Neural progenitor cell (in vitro differentiated cells): Measurements from ENCODE around the gene MAT2A. TPM values are rescaled to one million over a fixed set of nuclear protein-coding genes. Genes with fewer than 3 reads are reported as not detected.

Source experiments
- DNase-seq: peaks from one replicate; pipeline ENCODE4 v3.0.0-alpha.2; 2016; ENCODE audit warnings: low spot score
- H2AFZ ChIP-seq: fragments of 200-600 bp; sonication (generic); replicated peaks from 2 replicates; pipeline ENCODE4 v1.6.1; 2016; ENCODE audit warnings: antibody characterized with exemption
- H3F3A ChIP-seq: fragments of 200-600 bp; sonication (generic); 2 replicates; pipeline ENCODE4 v1.6.1; 2016; ENCODE audit warnings: antibody characterized with exemption, low read depth
- H3K27ac ChIP-seq: fragments of 200-600 bp; sonication (generic); 2 replicates; pipeline ENCODE4 v1.5.1; 2016; ENCODE audit warnings: mild to moderate bottlenecking
- H3K27me3 ChIP-seq: fragments of 200-600 bp; sonication (generic); 2 replicates; pipeline ENCODE4 v1.6.1; 2016; ENCODE audit warnings: mild to moderate bottlenecking, moderate library complexity
- H3K36me3 ChIP-seq: fragments of 200-600 bp; sonication (generic); 2 replicates; pipeline ENCODE4 v1.5.1; 2016
- H3K4me1 ChIP-seq: fragments of 200-600 bp; sonication (generic); 2 replicates; pipeline ENCODE4 v1.6.1; 2016; ENCODE audit warnings: mixed run types
- H3K4me2 ChIP-seq: fragments of 200-600 bp; sonication (generic); 2 replicates; pipeline ENCODE4 v1.6.1; 2016
- H3K4me3 ChIP-seq: fragments of 200-600 bp; sonication (generic); 2 replicates; pipeline ENCODE4 v1.5.1; 2016
- H3K79me2 ChIP-seq: fragments of 200-600 bp; sonication (generic); 2 replicates; pipeline ENCODE4 v1.6.1; 2016; ENCODE audit warnings: low read depth
- H3K9ac ChIP-seq: fragments of 200-600 bp; sonication (generic); 2 replicates; pipeline ENCODE4 v1.6.1; 2016
- H3K9me3 ChIP-seq: fragments of 200-600 bp; sonication (generic); 2 replicates; pipeline ENCODE4 v1.5.1; 2016; ENCODE audit warnings: low read depth
- H4K20me1 ChIP-seq: fragments of 200-600 bp; sonication (generic); 2 replicates; pipeline ENCODE4 v1.6.1; 2016; ENCODE audit warnings: low read depth
- H3K27ac Mint-ChIP-seq: 3 replicates; pipeline ENCODE4 v1.8.0; 2021; ENCODE audit warnings: mixed read lengths
- H3K27me3 Mint-ChIP-seq: 2 replicates; pipeline ENCODE4 v1.8.0; 2022; ENCODE audit warnings: low read depth, mild to moderate bottlenecking, inconsistent platforms, moderate library complexity, mixed read lengths; ENCODE audit not compliant: insufficient read depth
- H3K36me3 Mint-ChIP-seq: 3 replicates; pipeline ENCODE4 v1.8.0; 2021; ENCODE audit warnings: mixed read lengths
- H3K4me1 Mint-ChIP-seq: 3 replicates; pipeline ENCODE4 v1.8.0; 2021; ENCODE audit warnings: mixed read lengths
- H3K4me3 Mint-ChIP-seq: 3 replicates; pipeline ENCODE4 v1.8.0; 2021; ENCODE audit warnings: mild to moderate bottlenecking, moderate library complexity, mixed read lengths
- H3K9me3 Mint-ChIP-seq: 3 replicates; pipeline ENCODE4 v1.8.0; 2020; ENCODE audit warnings: mixed read lengths
- CTCF ChIP-seq: fragments of 200-600 bp; sonication (generic); IDR thresholded peaks from 2 replicates; pipeline ENCODE4 v1.5.1; 2017; ENCODE audit warnings: antibody characterized with exemption, mild to moderate bottlenecking
- EZH2 ChIP-seq: fragments of 200-600 bp; sonication (generic); IDR thresholded peaks from 2 replicates; pipeline ENCODE4 v1.6.1; 2017; ENCODE audit warnings: antibody characterized with exemption, mild to moderate bottlenecking, moderate library complexity
- EZH2phosphoT487 ChIP-seq: fragments of 200-600 bp; sonication (generic); IDR thresholded peaks from 2 replicates; pipeline ENCODE4 v1.6.1; 2017; ENCODE audit warnings: antibody characterized with exemption
- total RNA-seq: library from RNA; depleted of rRNA; stranded (reverse); fragments of >200 nt; gene quantifications from 2 replicates; pipeline ENCODE4 v1.2.3, GENCODE V29; 2015; ENCODE audit warnings: low replicate concordance

Gene MAT2A
- total RNA-seq, 1 donor from 2014 or later = 221 TPM

GRCh38 chr2:85545780-85546240, 6.8 kb downstream of the MAT2A start:
- no peak for DNase-seq
- Histone ChIP-seq H2AFZ (no peak overlapping the region), H3K4me3 (no peak overlapping the region), H4K20me1 (peaks cover 64% of the 10 kb centered on the region), H3F3A (peaks cover 82% of the 10 kb centered on the region), H3K36me3 (peaks cover 27% of the 10 kb centered on the region), H3K4me1 (peaks cover 21% of the 10 kb centered on the region), H3K4me2 (no peak overlapping the region), H3K9me3 (no peaks in the 10 kb centered on the region), H3K27ac (peak overlapping the region; percentile 49), H3K27me3 (no peaks in the 10 kb centered on the region), H3K79me2 (peaks cover 29% of the 10 kb centered on the region), H3K9ac (no peak overlapping the region)
- Mint-ChIP-seq H3K27ac (no peak overlapping the region), H3K4me3 (no peak overlapping the region), H3K36me3 (peaks cover 36% of the 10 kb centered on the region), H3K4me1 (peaks cover 34% of the 10 kb centered on the region), H3K9me3 (no peaks in the 10 kb centered on the region), H3K27me3 (peaks cover 6% of the 10 kb centered on the region)
- no peak for TF ChIP-seq EZH2phosphoT487
- TF ChIP-seq CTCF = no peak

- Histone ChIP-seq H3K4me3 (no peak overlapping the region), H3K9ac (no peak overlapping the region), H3K4me2 (no peak overlapping the region), H3K4me1 (peaks cover 9% of the 10 kb centered on the region), H3F3A (peaks cover 68% of the 10 kb centered on the region), H4K20me1 (peaks cover 50% of the 10 kb centered on the region), H2AFZ (no peak overlapping the region), H3K27me3 (no peaks in the 10 kb centered on the region), H3K27ac (peak overlapping the region; percentile 23), H3K9me3 (no peaks in the 10 kb centered on the region), H3K79me2 (peaks cover 14% of the 10 kb centered on the region), H3K36me3 (peaks cover 14% of the 10 kb centered on the region)
- H3K27ac Mint-ChIP-seq = no peak overlapping the region
- H3K4me3 Mint-ChIP-seq = no peak overlapping the region
- no peaks in the 10 kb centered on the region for H3K9me3 Mint-ChIP-seq
- TF ChIP-seq CTCF (no peak), EZH2phosphoT487 (no peak)
- no peak for DNase-seq
- H3K36me3 Mint-ChIP-seq = peaks cover 31% of the 10 kb centered on the region
- peaks cover 19% of the 10 kb centered on the region for H3K4me1 Mint-ChIP-seq
- H3K27me3 Mint-ChIP-seq = peaks cover 6% of the 10 kb centered on the region
These were observed 8.3 kb downstream of the MAT2A start for GRCh38 chr2:85547089-85547858.

GRCh38 chr2:85547859-85548607, 9.1 kb downstream of the MAT2A start:
- Histone ChIP-seq H3K4me3 (no peak overlapping the region), H3K27ac (no peak overlapping the region), H4K20me1 (peaks cover 42% of the 10 kb centered on the region), H3K27me3 (no peaks in the 10 kb centered on the region), H3K9ac (no peak overlapping the region), H3K9me3 (no peaks in the 10 kb centered on the region), H2AFZ (no peak overlapping the region), H3K36me3 (peaks cover 6% of the 10 kb centered on the region), H3F3A (peaks cover 66% of the 10 kb centered on the region), H3K79me2 (peaks cover 7% of the 10 kb centered on the region), H3K4me1 (peaks cover under 1% of the 10 kb centered on the region), H3K4me2 (no peak overlapping the region)
- no peak for DNase-seq
- TF ChIP-seq EZH2phosphoT487 (no peak), CTCF (no peak), EZH2 (no peak)
- H3K27ac Mint-ChIP-seq = no peak overlapping the region
- H3K36me3 Mint-ChIP-seq = peaks cover 24% of the 10 kb centered on the region
- no peak overlapping the region for H3K4me3 Mint-ChIP-seq
- H3K4me1 Mint-ChIP-seq = peaks cover 11% of the 10 kb centered on the region
- peaks cover 6% of the 10 kb centered on the region for H3K27me3 Mint-ChIP-seq
- H3K9me3 Mint-ChIP-seq = no peaks in the 10 kb centered on the region
